Frontal cortex (tissue), 4 donors: ENCODE data around the gene RNF14. TPM values are rescaled to one million over a fixed set of nuclear protein-coding genes. Genes with fewer than 3 reads are reported as not detected.
"Not testable (repeated sequence)": the region's sequence is repeated elsewhere in the genome, so short reads cannot be mapped to it uniquely, and the experiment has no call there.

Experiments used
- DNase-seq, 2 donors: peaks; one replicate each; pipeline ENCODE4 v3.0.0; 2012; ENCODE audit warnings: low spot score in 2 of 2
- FAIRE-seq: peaks from 2 replicates; lab custom pipeline; 2012; peaks lifted over from hg19 to GRCh38; lab: Jason Lieb, UNC
- total RNA-seq: library from RNA; depleted of rRNA; stranded (reverse); fragments of >200 nt; gene quantifications from one replicate; pipeline ENCODE4 v1.2.3, GENCODE V29; 2014
- donor health status: control.
- donor health status: control.
- donor health status: control.

Gene RNF14
- 75.0 TPM for total RNA-seq

- peak; percentile 81 to 90 for DNase-seq
- no peak for FAIRE-seq
Observed at GRCh38 chr5:141968914-141969608, at the start of gene RNF14. TSS of gene RNF14 (plus strand) at chr5:141969105. CDS start at chr5:141973589, 4,484 bp downstream.

GRCh38 chr5:141919218-141920119, 49.4 kb upstream of the RNF14 start:
- DNase-seq (no peak), FAIRE-seq (no peak)

- FAIRE-seq = no peak
Observed at GRCh38 chr5:141920771-141921170, 48.1 kb upstream of the RNF14 start.

GRCh38 chr5:141922827-141923447, 46.0 kb upstream of the RNF14 start:
- DNase-seq, FAIRE-seq: not testable (repeated sequence)

More at GRCh38 chr5:141920771-141921170, 48.1 kb upstream of the RNF14 start:
- DNase-seq = no peak

GRCh38 chr5:141923448-141924313, 45.2 kb upstream of the RNF14 start, which contains the start of gene DELE1:
TSS of gene DELE1 (plus strand) at chr5:141923871. CDS start at chr5:141923942, 71 bp downstream.
- DNase-seq (peak; percentile 76 to 87), FAIRE-seq (no peak)

- DNase-seq = no peak
- FAIRE-seq = no peak
Observed at GRCh38 chr5:141926434-141926833, 42.5 kb upstream of the RNF14 start.

GRCh38 chr5:141928051-141928450, 40.9 kb upstream of the RNF14 start:
- DNase-seq = no peak

GRCh38 chr5:141929398-141930058, 39.4 kb upstream of the RNF14 start:
- FAIRE-seq = no peak
- no peak for DNase-seq

More at GRCh38 chr5:141928051-141928450, 40.9 kb upstream of the RNF14 start:
- FAIRE-seq = no peak

- DNase-seq (no peak), FAIRE-seq (no peak)
Observed at GRCh38 chr5:141931694-141932093, 37.2 kb upstream of the RNF14 start.

GRCh38 chr5:141933151-141933550, 35.8 kb upstream of the RNF14 start:
- DNase-seq (no peak), FAIRE-seq (no peak)

GRCh38 chr5:141934099-141934844, 34.6 kb upstream of the RNF14 start:
- DNase-seq (no peak), FAIRE-seq (no peak)

GRCh38 chr5:141935538-141935937, 33.4 kb upstream of the RNF14 start:
- FAIRE-seq (no peak), DNase-seq (no peak)

- FAIRE-seq = no peak
Observed at GRCh38 chr5:141940695-141941271, 28.1 kb upstream of the RNF14 start.

GRCh38 chr5:141941307-141941706, 27.6 kb upstream of the RNF14 start:
- FAIRE-seq (no peak), DNase-seq (no peak)

More at GRCh38 chr5:141940695-141941271, 28.1 kb upstream of the RNF14 start:
- DNase-seq = peak in 1 of 2 donors; percentile 48

- no peak for FAIRE-seq
Observed at GRCh38 chr5:141941779-141942178, 27.1 kb upstream of the RNF14 start.

GRCh38 chr5:141942185-141942857, 26.6 kb upstream of the RNF14 start:
- DNase-seq (no peak), FAIRE-seq (no peak)

More at GRCh38 chr5:141941779-141942178, 27.1 kb upstream of the RNF14 start:
- no peak for DNase-seq

GRCh38 chr5:141944076-141944475, 24.8 kb upstream of the RNF14 start:
- no peak for FAIRE-seq
- no peak for DNase-seq
